Endothelial cell of hepatic sinusoid (primary cell): ENCODE data around the gene SCUBE1.

Source experiments
- in situ Hi-C: cut with HindIII; loops from 2 replicates; pipeline ENCODE4 v1.10.0; 2017; ENCODE audit warnings: low sequenced_read_pairs

The SCUBE1 gene

GRCh38 chr22:43304831-43305590 is 38.2 kb downstream of the SCUBE1 start:
- in situ Hi-C loops: no loop called here

GRCh38 chr22:43303751-43304150 is 39.4 kb downstream of the SCUBE1 start:
- in situ Hi-C loops: no loop called here

- in situ Hi-C loops: no loop called here
Observed at GRCh38 chr22:43303166-43303565, 40.0 kb downstream of the SCUBE1 start.

- in situ Hi-C loops: no loop called here
Observed at GRCh38 chr22:43302531-43303041, 40.6 kb downstream of the SCUBE1 start.

- in situ Hi-C loops: no loop called here
Observed at GRCh38 chr22:43301866-43302265, 41.3 kb downstream of the SCUBE1 start.

GRCh38 chr22:43300891-43301676 is 42.1 kb downstream of the SCUBE1 start:
- in situ Hi-C loops: no loop called here

GRCh38 chr22:43299736-43300135 is 43.4 kb downstream of the SCUBE1 start:
- in situ Hi-C loops: no loop called here

GRCh38 chr22:43298062-43298801 is 44.9 kb downstream of the SCUBE1 start:
- in situ Hi-C loops: no loop called here

GRCh38 chr22:43297270-43298061 is 45.7 kb downstream of the SCUBE1 start:
- in situ Hi-C loops: no loop called here

- in situ Hi-C loops: no loop called here
Observed at GRCh38 chr22:43296276-43296902, 46.8 kb downstream of the SCUBE1 start.

GRCh38 chr22:43295660-43296059 is 47.5 kb downstream of the SCUBE1 start:
- in situ Hi-C loops: no loop called here

- in situ Hi-C loops: no loop called here
Observed at GRCh38 chr22:43295173-43295572, 48.0 kb downstream of the SCUBE1 start.

- in situ Hi-C loops: no loop called here
Observed at GRCh38 chr22:43293655-43294392, 49.3 kb downstream of the SCUBE1 start.

- in situ Hi-C loops: no loop called here
Observed at GRCh38 chr22:43293259-43293654, 49.9 kb downstream of the SCUBE1 start.

GRCh38 chr22:43292630-43293018 is 50.5 kb downstream of the SCUBE1 start:
- in situ Hi-C loops: no loop called here

- in situ Hi-C loops: no loop called here
Observed at GRCh38 chr22:43291381-43291780, 51.8 kb downstream of the SCUBE1 start.

GRCh38 chr22:43289976-43290721 is 53.0 kb downstream of the SCUBE1 start:
- in situ Hi-C loops: no loop called here

GRCh38 chr22:43289531-43289963 is 53.6 kb downstream of the SCUBE1 start:
- in situ Hi-C loops: no loop called here
